Measurements from ENCODE around the gene AP1S1.

The AP1S1 gene

DNA sequence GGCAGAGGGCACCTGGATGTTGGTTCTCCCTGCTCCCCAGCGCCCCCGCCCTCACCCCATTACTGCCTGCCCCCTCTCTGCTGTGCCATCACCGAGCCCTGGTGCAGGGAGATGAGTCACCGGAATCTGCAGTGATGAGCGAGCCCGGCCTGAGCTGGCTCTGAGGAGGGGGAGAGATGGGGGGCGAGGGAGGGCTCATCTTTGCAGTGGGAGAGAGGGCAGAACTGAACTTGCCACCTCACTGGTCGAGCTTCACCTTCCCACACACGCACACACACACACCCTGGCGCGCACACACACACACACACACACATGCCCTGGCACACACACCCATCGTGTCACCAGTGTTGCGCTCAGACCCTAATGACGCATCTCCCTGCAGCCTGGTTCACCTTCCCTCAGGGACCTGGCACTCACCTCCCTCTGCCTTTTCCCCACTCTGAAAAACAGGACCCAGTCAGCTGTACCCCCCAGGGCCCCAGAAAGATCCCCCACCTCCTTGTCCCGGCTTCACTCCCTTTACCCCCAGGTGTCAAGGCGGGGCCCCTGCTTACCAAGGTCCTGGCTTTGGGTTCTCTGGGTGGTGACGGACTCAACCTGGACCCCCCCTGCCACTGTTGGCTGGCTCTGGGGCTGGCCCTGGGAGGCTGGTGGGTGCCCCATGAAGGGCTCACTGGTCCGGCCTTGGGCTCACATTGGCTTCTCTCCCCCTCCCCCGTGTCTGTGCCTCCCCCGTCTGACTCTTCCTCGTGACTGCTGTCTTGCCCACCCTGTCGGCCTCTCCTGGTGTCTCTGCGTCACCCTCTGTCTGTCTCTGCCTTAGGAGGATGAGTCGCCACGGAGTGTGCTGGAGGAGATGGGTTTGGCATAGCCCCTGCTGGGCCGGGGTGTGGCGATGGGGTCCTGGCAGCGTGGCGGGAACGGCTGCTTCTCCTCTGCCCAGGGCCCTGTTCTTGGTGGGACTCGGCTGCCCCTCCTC, 5.7 kb downstream of the AP1S1 start:
- no peak for DNase-seq (ENCODE audit: low spot score)

DNA sequence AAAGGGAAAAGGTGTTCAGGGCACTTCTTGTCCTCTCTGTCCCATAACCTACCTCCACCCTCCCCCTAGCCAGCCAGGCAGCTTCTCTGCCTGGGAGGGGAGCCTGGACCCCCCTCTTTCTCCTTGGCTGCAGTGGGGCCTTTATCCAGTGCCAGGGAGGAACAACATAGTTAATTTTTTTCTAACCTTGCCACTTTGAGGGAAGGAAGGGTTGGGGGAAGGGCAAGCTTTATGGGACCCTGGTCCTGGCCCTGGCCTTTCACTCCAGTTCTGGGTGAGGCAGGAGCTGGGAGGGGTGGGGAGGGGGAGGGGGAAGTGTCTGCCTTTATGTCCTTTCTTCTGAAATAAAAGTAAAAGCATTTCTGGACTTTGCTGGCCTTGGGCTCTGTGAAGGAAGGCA, 6.6 kb downstream of the AP1S1 start:
- no peak for DNase-seq (ENCODE audit: low spot score)

DNA sequence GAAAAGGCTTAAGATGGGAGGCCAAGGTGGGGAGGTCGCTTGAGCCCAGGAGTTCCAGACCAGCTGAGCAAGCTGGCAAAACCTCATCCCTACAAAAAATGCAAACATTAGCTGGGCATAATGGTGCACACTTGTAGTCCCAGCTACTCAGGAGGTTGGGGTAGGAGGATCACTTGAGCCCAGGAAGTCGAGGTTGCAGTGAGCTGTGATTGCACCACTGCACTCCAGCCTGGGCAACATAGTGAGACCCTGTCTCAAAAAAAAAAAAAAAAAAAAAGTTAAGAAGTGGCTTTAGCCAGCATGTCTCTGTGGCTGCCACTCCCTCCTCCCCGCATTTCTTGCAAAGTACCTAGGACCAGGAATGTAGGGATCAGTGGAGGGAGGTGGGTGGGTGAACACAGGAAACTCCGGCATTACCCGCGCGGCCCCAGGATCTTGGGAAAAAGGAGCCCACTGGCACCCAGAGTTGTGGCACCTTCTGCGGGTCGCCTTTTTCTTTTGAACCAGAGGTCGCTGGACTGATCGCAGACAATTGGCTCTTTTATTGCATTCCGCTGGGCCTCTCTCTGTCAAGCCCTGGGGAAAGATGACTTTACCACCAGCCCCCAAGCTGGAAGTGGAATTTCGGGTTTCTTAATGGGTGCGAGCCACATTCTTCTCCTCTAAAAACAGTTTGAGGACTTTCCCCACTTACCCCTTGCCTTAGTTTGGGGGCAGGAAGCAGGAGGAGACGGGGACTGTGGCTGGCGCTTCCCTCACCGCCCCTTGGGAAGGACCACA, 7.6 kb downstream of the AP1S1 start:
- DNase-seq (ENCODE audit: low spot score) = no peak

DNA sequence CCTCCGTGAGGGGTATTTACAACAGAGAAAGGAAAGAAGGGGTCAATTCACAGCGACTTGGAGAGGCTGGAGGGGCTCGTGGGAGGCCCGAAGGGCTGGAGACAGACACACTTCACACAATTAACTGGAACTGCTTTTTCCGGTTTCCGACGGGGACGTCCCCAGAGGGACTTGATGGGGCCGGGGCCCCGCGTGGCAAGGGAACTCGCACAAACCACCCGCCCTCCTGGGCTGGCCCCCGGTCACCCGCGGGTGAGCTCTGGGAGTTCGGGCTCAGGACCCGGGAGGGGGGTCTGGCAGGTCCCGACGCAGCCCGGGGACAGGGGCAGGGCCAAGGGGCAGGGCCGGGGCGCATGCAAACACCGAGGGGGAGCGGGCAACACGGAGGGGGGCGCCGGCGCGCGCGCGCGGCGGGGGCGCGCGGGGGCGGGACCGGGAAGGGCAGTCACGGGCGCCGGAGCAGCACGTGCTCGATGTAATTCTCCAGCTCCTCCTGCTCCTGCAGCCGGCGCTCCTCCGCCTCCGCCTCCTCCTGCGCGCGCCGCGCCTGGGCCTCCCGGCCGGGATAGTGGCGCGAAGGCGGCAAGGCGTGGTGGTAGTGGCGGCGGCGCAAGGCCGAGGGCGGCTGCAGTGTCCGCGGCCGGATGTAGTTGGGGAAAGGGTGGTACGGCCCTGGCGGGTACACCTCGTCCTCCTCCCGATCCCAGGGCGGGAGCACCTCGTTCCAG, 8.4 kb downstream of the AP1S1 start:
- DNase-seq (ENCODE audit: low spot score) = no peak

DNA sequence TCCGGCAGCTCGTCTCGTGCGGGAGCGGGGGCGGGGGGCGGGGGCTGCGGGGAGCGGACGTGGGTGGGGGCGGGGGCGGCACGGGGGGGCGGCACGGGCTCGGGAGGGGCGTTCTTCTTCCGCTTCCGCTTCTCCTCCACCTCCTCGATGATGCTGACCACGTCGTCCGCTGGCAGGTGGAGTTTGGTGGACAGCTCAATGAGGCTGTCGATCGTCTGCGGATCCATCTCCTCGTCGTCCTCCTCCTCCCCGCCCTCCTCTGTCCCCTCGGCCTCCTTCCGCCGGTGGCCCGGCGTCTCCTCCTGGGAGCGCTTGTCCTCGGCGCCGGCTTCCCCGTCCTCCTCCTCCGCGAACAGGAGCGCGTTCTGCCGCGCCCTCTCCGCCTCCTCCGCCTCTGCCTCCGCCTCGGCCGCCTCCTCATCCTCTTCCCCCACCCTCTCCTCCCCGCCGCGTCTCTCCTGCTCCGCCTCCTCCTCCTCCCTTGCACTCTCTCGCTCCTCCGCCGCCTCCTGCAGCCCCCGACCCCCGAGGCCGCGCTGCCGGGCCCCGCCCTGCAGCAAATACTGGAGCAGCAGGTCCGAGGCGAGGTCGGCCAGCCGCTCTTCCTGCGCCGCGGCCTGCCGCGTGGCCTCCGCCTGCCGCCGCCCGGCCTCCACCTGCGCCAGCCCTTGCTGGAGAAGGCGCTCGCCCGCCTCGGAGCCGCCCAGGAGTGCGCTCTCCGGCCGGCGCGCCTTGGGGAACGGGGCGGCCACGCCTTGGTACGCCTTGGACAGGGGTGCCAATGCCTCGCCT, 9.2 kb downstream of the AP1S1 start:
- DNase-seq (ENCODE audit: low spot score) = no peak

DNA sequence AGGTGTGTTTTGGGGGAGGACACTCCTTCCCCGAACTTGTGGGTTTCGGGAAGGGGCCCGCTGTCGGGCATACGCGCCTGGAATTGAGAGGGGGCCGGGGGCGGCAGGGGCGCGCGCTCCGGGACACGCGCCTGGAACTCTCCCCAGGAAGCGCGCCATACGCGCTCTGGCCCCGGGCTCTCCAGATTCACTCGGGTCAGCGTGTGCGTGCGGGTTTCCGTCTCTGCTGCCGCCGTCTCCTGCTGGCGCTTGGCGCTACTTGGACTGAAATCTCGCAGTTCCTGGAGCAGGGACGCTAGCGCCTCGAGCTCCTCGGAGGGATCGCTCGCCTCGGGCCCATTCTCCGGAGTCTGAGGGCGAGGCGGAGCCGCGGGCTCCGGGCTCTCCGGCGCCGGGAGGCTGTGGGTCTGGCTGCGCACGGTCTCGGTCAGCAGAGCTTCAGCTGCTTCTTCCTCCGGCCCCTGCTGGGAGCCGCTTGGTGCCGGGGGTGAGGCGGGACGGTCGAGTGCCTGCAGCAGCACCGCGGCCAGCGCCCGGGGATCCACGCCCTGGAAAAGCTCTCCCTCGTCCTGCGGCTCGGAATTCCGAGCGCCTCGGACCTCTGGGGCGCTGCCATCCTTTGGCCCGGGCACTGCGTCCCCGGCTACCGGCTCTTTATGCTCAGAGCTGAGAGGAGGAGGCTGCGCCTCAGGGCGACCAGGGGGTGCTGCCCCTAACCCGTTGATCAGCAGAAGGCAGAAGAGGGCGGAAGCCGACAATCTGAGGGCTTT, 10.0 kb downstream of the AP1S1 start:
- DNase-seq (ENCODE audit: low spot score) = no peak

DNA sequence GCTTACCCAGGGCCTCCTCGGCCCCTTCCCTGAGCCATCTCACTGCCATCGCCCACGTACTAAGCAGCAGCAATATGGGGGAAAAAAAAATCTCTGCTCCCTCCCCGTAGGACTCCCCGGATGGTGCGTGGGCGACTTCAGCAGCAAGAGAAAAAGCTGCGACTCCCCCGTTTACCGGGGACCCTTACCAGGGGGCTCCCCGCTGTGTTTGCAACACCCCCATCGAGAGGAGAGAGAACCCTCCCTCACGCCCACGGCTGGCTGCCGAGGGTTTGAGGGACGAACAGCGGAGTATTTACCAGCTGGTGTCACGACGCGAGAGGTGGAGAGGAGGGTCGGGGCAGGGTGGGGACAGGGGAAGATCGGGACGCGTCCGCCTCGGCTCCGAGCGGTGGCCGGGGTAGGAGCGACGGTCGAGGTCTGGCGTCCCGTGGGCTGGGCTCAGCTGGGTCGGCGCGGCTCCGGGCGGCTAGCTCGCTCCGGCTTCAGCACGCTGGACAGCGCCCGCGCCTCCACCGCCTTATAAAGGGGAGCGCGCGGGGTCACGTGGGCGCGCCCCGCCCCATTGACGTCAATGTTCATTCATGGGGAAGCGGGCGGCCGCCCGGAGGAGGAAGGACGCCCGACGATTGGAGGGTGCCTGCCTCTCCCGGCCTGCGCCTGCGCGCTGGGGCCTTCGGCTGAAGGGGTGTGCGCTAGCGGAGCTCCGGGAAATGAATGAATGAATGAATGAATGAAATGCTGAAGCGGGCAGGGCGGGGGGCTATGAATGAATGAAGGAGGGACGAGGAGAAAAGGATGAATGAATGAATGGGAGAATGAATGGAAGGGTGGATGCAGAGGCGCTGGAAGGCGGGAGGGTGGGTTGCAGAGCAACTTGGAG, 11.0 kb downstream of the AP1S1 start, which contains the start of gene VGF:
VGF (minus strand) TSS at position 495 of the 883 bp plus-strand sequence. CDS start 726 bp downstream, outside the sequence.
- peak; percentile 83 for DNase-seq (ENCODE audit: low spot score)

DNA sequence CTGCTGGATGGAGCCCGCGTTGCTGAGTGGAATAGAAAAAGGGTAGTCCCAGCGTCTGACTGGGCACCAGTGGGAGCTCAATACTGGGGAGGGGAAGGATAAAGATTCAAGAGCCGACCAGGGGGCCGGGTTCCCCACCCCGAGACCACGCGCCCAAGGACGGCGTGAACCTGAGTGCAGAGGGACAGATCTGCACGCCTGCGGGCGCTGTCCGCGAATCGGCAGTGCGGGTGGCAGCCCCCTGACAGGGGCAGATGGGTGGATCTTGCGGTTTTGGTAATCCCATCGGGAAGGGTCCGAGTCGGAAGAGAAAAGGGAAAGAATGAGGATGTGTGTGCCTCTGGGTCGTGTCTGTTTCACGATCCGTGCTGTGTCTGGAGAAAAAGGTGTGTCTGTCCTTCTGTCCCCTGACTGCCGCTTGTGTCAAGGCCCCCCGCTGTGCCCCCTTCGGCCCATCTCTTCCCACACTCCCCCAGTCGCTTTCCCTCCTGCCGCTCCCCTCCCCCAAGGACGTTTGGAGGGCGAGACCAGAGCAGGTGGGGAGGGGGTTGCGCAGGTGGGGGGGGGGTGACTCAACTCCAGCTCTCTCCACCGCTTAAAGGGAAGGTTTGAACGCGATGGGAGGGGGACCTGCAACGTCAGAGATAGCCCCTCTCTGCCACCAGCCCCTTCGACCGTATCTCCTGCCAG, 11.8 kb downstream of the AP1S1 start:
- DNase-seq (ENCODE audit: low spot score) = no peak

DNA sequence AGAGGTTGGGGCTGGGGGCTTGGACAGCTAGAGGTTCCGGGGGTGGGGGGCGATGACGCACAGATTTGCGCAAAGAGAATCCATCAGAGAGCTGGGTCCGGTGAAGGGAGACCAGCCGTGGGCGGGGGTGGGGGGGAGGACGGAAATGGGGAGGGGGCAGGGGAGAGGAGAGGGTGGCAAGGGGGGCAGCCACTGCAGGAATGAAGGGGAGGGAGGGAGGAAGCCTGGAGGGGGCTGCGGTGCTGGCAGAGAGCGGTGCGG, 12.3 kb downstream of the AP1S1 start:
- no peak for DNase-seq (ENCODE audit: low spot score)

DNA sequence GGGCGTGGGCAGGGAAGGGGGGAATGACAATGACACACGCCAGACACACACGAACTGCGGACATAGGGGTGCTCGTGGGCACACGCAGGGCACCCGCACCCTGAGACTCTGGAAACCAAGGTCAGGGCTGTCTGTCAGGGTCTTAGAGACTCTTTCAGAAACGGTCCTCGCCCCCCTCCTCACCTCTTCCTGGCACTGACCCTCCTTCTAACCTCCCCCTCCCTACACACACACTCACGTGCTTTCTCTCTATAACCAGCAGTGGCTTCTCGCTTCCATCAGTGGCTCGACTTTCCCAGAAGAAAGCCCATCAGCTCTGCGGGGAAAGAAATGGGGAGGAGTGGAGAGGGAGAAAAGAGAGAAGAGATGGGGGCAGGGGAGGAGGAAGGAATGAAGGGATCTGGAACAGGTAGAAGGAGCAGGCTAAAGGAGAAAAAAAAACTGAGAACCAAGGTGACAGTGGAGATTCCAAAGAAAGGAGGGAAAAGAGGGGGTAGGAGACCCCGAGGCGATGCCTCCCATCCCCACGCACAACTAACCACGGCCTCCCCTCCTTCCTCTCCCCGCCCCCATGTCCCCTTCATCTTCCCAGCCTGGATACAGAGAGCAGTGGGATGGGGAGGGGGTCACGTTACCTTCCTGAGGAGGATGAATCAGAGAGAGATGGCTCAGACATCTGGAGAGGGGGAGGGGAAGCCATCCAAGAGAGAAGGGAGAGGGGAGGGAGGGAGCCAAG, 12.8 kb downstream of the AP1S1 start:
- DNase-seq (ENCODE audit: low spot score) = no peak

DNA sequence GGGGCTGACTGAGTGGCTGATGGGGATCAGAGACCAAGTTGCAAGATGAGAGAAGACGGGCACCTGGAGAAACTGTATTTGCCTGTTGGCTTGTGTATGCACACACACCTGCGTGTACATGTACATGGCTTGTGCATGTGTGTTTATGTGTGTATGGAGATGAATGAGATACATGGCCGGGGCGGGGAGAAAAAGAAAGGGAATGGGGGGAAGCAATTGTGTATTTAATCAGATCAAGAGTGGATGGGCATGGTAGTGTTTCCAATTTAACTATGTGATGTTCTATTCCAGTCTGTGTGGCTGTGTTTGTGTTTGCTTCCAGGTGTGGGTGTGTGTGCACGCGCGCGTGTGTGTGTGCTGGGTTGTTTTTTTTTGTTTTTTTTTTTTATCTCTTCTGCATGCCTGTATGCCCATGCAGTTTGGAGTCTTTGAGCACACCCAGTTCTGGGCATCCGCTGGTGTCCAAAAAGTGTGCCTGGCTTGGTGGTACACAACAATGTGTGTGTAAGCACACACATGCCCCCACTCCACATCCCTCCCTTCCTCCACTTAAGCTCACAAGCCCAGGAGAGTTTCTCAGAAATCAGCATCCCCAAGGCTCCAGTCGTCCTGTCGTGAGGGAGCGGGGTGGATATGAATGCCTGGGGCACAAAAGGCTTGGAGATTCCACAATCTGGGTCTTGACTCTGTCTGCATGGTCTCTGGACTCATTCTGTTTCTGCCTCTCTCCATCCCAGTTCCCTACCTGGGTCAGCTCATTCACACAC, 13.6 kb downstream of the AP1S1 start:
- DNase-seq (ENCODE audit: low spot score) = no peak

DNA sequence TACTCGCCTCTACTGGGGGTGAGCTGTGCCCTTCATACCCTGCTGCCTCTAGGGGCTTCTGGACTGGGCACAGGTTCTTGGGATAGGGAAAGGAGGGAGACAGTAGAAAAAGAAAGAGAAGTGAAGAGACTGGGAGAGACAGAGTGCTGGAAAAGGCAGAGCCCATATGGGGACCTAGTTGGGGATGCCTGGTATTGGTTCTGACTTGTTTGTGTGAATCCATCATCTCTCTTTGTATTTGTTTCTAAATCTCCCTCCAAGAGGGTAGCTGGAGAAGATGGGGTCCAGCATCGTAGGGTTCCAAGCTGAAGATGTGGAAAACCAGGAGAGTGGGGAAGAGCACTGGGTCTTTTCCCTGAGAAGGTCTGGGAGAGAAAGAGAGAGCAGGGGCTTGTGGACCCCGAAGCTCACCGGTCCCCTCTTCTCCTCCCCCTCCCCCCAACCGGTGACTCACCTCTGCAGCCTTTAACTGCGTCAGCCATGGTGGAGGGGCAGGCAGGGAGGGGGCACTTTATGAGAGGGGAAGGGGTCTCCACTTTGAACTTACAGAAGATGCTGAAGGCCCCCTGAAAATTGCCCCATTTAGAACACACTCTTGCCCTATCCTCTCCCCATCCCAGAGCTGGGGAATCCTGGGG, 14.3 kb downstream of the AP1S1 start:
- DNase-seq (ENCODE audit: low spot score) = no peak

DNA sequence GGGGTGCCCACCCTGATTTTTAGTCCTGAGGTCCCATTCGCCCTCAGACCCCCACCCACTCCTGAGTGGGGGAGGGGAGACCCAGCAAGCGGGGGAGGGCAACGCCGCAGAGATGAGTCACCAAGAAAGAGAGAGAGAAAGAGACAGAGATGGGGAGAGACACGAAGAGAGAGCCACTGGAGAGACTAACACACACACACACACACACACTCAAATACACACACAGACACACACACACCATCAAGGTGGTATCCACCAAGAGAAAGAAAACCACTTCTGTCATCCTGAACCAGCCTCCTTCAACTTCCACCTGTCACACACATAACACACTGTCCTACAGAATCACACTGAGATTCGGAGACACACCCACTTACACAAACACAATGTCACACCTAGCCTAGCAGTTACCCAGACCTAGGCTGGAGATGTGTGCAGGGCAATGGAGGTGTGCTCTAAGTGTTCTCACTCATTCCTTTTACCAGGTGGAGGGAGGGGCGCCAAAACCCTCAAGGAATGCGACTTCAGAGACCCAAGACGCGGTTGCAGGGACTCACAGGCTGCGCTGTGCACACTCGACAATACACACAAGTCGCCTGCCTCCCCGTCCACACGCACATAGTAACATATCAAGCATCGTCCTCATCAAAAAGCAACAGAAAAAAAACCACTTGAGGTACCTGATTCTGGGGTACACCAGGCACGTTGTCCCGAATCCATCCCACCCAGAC, 15.0 kb downstream of the AP1S1 start:
- no peak for DNase-seq (ENCODE audit: low spot score)

DNA sequence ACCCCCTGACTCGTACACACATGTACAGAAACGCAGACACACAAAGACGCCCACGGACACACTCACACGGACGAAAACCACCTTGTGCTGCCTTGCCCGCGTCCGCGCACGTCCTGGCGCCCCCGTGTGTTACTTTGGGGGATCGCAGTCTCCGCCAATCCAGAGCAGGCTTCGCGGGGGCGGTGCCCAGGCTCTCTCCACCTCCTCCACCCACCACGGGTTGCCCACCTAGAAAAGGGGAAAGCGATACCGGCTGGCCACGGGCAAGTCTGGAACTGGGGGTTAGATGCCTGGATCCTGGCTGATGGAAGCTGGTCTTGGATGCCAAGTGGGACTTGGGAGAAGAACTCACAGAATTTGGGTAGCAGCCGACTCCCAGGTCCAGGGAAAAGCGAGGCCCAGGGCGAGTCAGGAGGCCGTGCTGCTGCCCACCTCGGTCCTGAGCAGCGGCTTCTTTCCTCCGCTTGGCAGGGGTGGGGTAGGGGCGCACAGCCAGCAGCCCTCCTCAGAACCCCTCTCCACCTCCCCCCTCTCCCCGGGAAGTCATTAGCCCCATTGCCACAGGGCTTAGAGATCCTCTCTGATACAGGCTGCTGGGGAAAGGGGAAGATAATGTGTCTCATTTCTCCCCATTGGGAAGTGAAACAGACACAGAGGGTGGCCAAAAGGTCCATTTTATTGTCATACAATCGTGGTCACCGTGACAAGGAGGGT, 15.7 kb downstream of the AP1S1 start:
- DNase-seq (ENCODE audit: low spot score) = no peak

DNA sequence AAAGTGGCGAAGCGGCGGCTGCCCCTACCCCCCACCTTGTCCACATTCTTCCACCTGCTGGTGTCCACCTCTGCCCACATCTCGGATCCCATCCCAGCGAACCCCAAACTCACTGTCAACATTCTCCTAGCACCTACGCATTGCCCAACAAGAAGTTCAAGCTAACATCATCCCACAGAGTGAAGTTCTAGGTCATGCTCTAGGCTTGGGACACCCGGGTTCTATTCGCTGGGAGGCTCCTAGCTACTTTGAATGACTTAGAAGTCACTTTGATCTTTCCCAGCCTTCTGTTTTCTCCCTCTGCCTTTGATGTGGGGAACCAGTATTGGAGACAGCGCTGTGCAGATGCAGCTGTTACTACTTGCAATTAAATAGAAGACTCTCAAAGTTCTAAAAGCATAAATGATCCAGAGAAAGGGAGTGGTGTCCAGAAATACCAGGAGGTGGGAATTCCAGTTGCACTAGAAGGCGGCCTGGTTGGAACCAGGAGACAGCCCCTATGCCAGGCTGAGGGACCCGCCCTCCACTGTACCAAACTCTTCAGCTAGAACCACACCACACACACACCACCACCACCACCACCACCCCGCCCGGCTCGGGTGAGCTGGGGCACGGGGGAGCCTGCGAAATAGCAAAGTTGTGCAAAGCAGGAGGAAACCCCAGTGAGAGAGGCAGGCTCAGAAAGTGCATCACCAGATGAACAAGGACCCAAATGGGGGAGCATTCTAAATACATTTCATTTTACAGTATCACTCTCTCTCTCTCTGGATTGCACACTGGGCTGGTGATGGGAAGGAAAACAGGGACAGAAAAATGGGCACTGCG, 16.6 kb downstream of the AP1S1 start:
- DNase-seq (ENCODE audit: low spot score) = no peak

Data from pons (tissue), 1 donor.